Measurements from ENCODE around the gene RLF.

The RLF gene

GRCh38 chr1:40274331-40274730 is 113.1 kb downstream of the RLF start:
- Histone ChIP-seq H3K4me1 (ENCODE audit: control insufficient read depth in 1 of 2, insufficient read depth in 1 of 2, low read depth in 1 of 2, low read length in 1 of 2) (no peaks in the 10 kb centered on the region), H3K27ac (no peak overlapping the region), H3K27me3 (no peaks in the 10 kb centered on the region), H3K9me3 (no peaks in the 10 kb centered on the region), H3K36me3 (peaks cover 74% of the 10 kb centered on the region), H3K4me3 (ENCODE audit: low read depth in 1 of 2, low read length in 1 of 2) (no peak overlapping the region)
- TF ChIP-seq, protein P1, sequence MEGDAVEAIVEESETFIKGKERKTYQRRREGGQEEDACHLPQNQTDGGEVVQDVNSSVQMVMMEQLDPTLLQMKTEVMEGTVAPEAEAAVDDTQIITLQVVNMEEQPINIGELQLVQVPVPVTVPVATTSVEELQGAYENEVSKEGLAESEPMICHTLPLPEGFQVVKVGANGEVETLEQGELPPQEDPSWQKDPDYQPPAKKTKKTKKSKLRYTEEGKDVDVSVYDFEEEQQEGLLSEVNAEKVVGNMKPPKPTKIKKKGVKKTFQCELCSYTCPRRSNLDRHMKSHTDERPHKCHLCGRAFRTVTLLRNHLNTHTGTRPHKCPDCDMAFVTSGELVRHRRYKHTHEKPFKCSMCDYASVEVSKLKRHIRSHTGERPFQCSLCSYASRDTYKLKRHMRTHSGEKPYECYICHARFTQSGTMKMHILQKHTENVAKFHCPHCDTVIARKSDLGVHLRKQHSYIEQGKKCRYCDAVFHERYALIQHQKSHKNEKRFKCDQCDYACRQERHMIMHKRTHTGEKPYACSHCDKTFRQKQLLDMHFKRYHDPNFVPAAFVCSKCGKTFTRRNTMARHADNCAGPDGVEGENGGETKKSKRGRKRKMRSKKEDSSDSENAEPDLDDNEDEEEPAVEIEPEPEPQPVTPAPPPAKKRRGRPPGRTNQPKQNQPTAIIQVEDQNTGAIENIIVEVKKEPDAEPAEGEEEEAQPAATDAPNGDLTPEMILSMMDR (IDR thresholded peaks at IDR 0.05): no peak

DNA sequence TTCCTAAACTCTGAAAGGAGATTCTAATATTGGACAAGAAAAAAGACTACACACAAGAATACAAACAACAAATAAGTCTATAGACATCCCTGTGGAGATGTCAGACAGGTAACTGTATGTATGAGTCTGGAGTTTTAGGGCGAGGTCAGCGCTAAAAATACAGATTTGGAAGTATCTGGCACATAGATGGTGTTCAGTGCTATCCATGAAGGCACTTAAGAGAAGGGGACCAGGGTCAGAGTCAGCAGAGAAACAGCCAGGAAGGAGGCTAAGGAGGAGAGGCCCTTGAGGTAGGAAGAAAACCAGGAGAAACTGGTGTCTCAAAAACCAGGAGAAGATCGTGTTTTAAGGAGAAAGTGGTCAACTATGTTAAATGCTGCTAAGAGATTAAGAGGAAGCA is 114.9 kb downstream of the RLF start:
- no peaks in the 10 kb centered on the region for H3K4me1 ChIP-seq (ENCODE audit: control insufficient read depth in 1 of 2, insufficient read depth in 1 of 2, low read depth in 1 of 2, low read length in 1 of 2)
- H3K36me3 ChIP-seq: peaks cover 72% of the 10 kb centered on the region
- no peaks in the 10 kb centered on the region for H3K9me3 ChIP-seq
- H3K4me3 ChIP-seq (ENCODE audit: low read depth in 1 of 2, low read length in 1 of 2): no peak overlapping the region
- TF ChIP-seq, protein P1 (IDR thresholded peaks at IDR 0.05): no peak
- H3K27me3 ChIP-seq: no peaks in the 10 kb centered on the region
- H3K27ac ChIP-seq: no peak overlapping the region

DNA sequence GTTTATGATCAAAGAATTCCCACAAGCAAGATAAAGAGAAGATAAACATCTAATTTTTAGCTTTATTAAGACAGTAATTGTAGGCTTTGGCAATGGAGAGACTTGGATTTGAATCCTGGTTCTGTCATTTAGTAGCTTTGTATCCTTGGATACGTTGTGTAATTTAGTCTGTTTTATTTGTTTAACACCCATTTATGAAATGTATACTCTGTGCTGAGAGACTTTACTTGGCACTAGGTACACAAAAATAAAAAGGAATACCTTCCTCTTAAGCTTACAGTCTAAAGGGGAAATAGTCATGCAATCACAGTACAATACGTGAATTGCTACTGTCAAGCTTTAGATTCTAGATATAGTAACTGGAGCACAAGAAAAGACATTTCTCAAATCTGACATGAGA is 120.7 kb downstream of the RLF start:
- Histone ChIP-seq H3K27me3 (no peaks in the 10 kb centered on the region), H3K4me3 (ENCODE audit: low read depth in 1 of 2, low read length in 1 of 2) (no peak overlapping the region), H3K9me3 (no peaks in the 10 kb centered on the region), H3K4me1 (ENCODE audit: control insufficient read depth in 1 of 2, insufficient read depth in 1 of 2, low read depth in 1 of 2, low read length in 1 of 2) (no peaks in the 10 kb centered on the region), H3K36me3 (peaks cover 75% of the 10 kb centered on the region), H3K27ac (no peak overlapping the region)
- TF ChIP-seq, protein P1 (IDR thresholded peaks at IDR 0.05): no peak
